Esophagus squamous epithelium (tissue), 4 donors: Measurements from ENCODE around the gene KLK12.

Experiments
- CTCF ChIP-seq, 6 experiments: fragments of 450-650 bp in 4 of 6; fragments of 200-600 bp in 2 of 6; sonication (generic) in 2 of 6; IDR thresholded peaks; one replicate each; pipeline ENCODE4 v1.5.1; 2016 to 2019; ENCODE audit warnings: antibody characterized with exemption in 6 of 6, mild to moderate bottlenecking in 4 of 6, moderate library complexity in 4 of 6
- POLR2A ChIP-seq, 4 donors: fragments of 450-650 bp; IDR thresholded peaks; one replicate each; pipeline ENCODE4 v1.6.1; 2017; ENCODE audit warnings: antibody characterized with exemption in 4 of 4, mild to moderate bottlenecking in 4 of 4, moderate library complexity in 3 of 4

- TF ChIP-seq POLR2A (IDR thresholded peaks at IDR 0.05) (no peak), CTCF (IDR thresholded peaks at IDR 0.05) (no peak)
Measured at GRCh38 chr19:51002089-51002532, 32.7 kb downstream of the KLK12 start.
